Thoracic aorta (tissue), 2 donors: ENCODE measurements around the gene FZD4. TPM values are rescaled to one million over a fixed set of nuclear protein-coding genes. Genes with fewer than 3 reads are reported as not detected.
A peak's percentile ranks its signal among the peaks of the same experiment; 100 is the strongest.
"Not testable (repeated sequence)": the region's sequence is repeated elsewhere in the genome, so short reads cannot be mapped to it uniquely, and the experiment has no call there.

ENCODE experiments used
- ATAC-seq: fragments of 150-250 bp; one replicate; pipeline ENCODE4 v1.8.0; 2017; ENCODE audit warnings: low read depth; ENCODE audit not compliant: insufficient number of reproducible peaks, low FRiP score
- DNase-seq: peaks from one replicate; pipeline ENCODE4 v3.0.0-alpha.2; 2020; ENCODE audit warnings: low spot score
- H3K27ac ChIP-seq, 2 donors: fragments of 200-600 bp; sonication (generic); 1 replicate in 1 of 2; 2 replicates in 1 of 2; pipeline ENCODE4 v1.5.1; 2016; ENCODE audit warnings: mild to moderate bottlenecking in 2 of 2, moderate library complexity in 2 of 2
- H3K27me3 ChIP-seq: fragments of 200-600 bp; sonication (generic); replicated peaks from 2 replicates; pipeline ENCODE4 v1.6.0; 2016; ENCODE audit warnings: mild to moderate bottlenecking; ENCODE audit not compliant: insufficient read depth
- H3K36me3 ChIP-seq: fragments of 200-600 bp; sonication (generic); one replicate; pipeline ENCODE4 v1.5.1; 2016
- H3K4me1 ChIP-seq, 2 donors: fragments of 200-600 bp; sonication (generic); 1 replicate in 1 of 2; 2 replicates in 1 of 2; pipeline versions ENCODE4 v1.5.1 to v1.6.0; 2016; ENCODE audit warnings: low read depth in 2 of 2, mild to moderate bottlenecking in 1 of 2; ENCODE audit not compliant: control insufficient read depth in 1 of 2
- H3K4me3 ChIP-seq: fragments of 200-600 bp; sonication (generic); 2 replicates; pipeline ENCODE4 v1.5.1; 2016; ENCODE audit warnings: mild to moderate bottlenecking
- H3K9me3 ChIP-seq: fragments of 200-600 bp; sonication (generic); 2 replicates; pipeline ENCODE4 v1.5.1; 2016
- CTCF ChIP-seq: fragments of 200-600 bp; sonication (generic); IDR thresholded peaks from one replicate; pipeline ENCODE4 v1.5.1; 2019; ENCODE audit warnings: antibody characterized with exemption
- total RNA-seq, 2 donors: library from RNA; depleted of rRNA; stranded (reverse); fragments of >200 nt; gene quantifications; one replicate each; pipeline versions ENCODE4 v1.1.0 to v1.2.3, GENCODE V29; 2016

Gene FZD4
- total RNA-seq, result 100 to 1,000 TPM in 1 of 2 donors, 10 to 100 TPM in 1; 75.2 to 104 TPM

DNA sequence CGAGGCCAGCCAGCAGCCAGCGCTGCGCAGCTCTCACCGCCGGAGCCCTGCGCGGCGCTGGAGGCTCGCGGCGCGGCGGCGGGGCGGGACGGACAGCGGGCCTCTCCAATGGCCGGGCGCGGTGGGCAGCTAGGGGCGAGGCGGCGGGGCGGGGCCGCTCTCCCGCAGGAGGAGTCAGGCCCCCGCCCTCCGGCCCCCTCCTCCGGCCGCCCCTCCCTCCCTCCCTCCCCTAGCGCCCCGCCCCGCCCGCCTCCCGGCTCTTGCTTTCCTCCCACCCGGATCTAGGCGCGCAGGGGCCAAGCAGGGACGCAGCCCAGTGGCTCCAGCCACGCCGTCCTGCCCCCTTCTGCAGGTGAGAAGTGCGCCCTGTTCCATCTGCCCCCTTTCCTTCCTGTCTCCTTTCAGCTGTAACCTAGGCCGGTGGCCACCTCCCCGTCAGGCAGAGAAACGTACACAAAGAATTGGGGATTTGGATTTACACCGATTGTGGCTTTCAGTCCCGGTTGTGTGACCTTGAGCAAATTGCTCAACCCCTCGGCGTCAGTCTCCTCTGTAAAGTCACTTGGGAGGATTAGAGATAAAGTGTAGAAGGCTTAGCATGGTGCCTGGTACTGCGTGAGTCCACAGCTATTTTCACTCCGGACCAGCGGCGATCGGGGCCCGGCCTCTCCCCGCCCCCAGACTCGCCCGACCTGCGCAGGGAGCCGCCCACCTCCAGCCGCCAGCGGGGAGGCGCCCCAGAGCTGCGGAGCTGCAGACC, at the start of gene FZD4:
Gene FZD4, minus strand, starts transcription at position 35 of the 760 bp plus-strand sequence. CDS start 310 bp downstream, outside the sequence.
- Histone ChIP-seq H3K9me3 (no peaks in the 10 kb centered on the region), H3K27me3 (no peaks in the 10 kb centered on the region), H3K27ac (peak within 1 kb of the TSS; percentile 93 to 94), H3K4me3 (peak within 1 kb of the TSS; percentile 94), H3K36me3 (no peaks in the 10 kb centered on the region), H3K4me1 (peaks cover 19 to 31% of the 10 kb centered on the region in 2 donors)
- TF ChIP-seq CTCF, result no peak
- peak; percentile 71 for ATAC-seq
- peak; percentile 62 for DNase-seq

GRCh38 chr11:87004281-87004680, 49.1 kb upstream of the FZD4 start:
- H3K4me1 ChIP-seq, result peaks cover 10 to 20% of the 10 kb centered on the region in 2 donors
- H3K4me3 ChIP-seq, H3K27me3 ChIP-seq, ATAC-seq, H3K36me3 ChIP-seq, DNase-seq, H3K9me3 ChIP-seq, H3K27ac ChIP-seq: not testable (repeated sequence)

- no peaks in the 10 kb centered on the region for H3K9me3 ChIP-seq
- no peak overlapping the region for H3K4me3 ChIP-seq
- H3K27ac ChIP-seq, result no peak overlapping the region
- TF ChIP-seq CTCF, result no peak
- peaks cover 10 to 18% of the 10 kb centered on the region in 2 donors for H3K4me1 ChIP-seq
- no peaks in the 10 kb centered on the region for H3K27me3 ChIP-seq
- no peak for DNase-seq
- ATAC-seq, result no peak
- H3K36me3 ChIP-seq, result no peaks in the 10 kb centered on the region
Observed at GRCh38 chr11:87002918-87003317, 47.7 kb upstream of the FZD4 start.

GRCh38 chr11:86999859-87000753, 44.9 kb upstream of the FZD4 start:
- ATAC-seq (no peak), DNase-seq (no peak)
- Histone ChIP-seq H3K4me1 (peaks cover 10 to 14% of the 10 kb centered on the region in 2 donors), H3K27ac (peak overlapping the region; percentile 44 to 47), H3K36me3 (no peaks in the 10 kb centered on the region), H3K27me3 (no peaks in the 10 kb centered on the region), H3K9me3 (no peaks in the 10 kb centered on the region), H3K4me3 (no peak overlapping the region)
- no peak for TF ChIP-seq CTCF

- no peak for TF ChIP-seq CTCF
- no peak overlapping the region for H3K4me3 ChIP-seq
- no peak for ATAC-seq
Observed at GRCh38 chr11:86999388-86999787, 44.2 kb upstream of the FZD4 start.

More at GRCh38 chr11:86999388-86999787, 44.2 kb upstream of the FZD4 start:
- H3K4me1 ChIP-seq, result peaks cover 10 to 14% of the 10 kb centered on the region in 2 donors
- H3K9me3 ChIP-seq, result no peaks in the 10 kb centered on the region
- peak overlapping the region in 1 of 2 donors; percentile 44 for H3K27ac ChIP-seq
- no peaks in the 10 kb centered on the region for H3K36me3 ChIP-seq
- DNase-seq, result no peak
- H3K27me3 ChIP-seq, result no peaks in the 10 kb centered on the region
